ENCODE data around the gene RHBDL2.

- TF ChIP-seq, protein P1, sequence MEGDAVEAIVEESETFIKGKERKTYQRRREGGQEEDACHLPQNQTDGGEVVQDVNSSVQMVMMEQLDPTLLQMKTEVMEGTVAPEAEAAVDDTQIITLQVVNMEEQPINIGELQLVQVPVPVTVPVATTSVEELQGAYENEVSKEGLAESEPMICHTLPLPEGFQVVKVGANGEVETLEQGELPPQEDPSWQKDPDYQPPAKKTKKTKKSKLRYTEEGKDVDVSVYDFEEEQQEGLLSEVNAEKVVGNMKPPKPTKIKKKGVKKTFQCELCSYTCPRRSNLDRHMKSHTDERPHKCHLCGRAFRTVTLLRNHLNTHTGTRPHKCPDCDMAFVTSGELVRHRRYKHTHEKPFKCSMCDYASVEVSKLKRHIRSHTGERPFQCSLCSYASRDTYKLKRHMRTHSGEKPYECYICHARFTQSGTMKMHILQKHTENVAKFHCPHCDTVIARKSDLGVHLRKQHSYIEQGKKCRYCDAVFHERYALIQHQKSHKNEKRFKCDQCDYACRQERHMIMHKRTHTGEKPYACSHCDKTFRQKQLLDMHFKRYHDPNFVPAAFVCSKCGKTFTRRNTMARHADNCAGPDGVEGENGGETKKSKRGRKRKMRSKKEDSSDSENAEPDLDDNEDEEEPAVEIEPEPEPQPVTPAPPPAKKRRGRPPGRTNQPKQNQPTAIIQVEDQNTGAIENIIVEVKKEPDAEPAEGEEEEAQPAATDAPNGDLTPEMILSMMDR (IDR thresholded peaks at IDR 0.05; ENCODE audit: low read depth, low read length): no peak
- no peak for TF ChIP-seq POLR2A (IDR thresholded peaks at IDR 0.05; ENCODE audit: extremely low read depth, insufficient read length)
- TF ChIP-seq MAX (IDR thresholded peaks at IDR 0.05; ENCODE audit: low read depth, low read length): no peak
- TF ChIP-seq MYC (IDR thresholded peaks at IDR 0.05; ENCODE audit: low read depth, low read length): no peak
Measured at GRCh38 chr1:38973659-38974437, 32.2 kb upstream of the RHBDL2 start.

All from NB4 (cell line).